PC-3 (cell line): ENCODE results near the gene UACA.

ENCODE experiments used
- CTCF ChIP-seq: fragments of 300-600 bp; sonication (generic); conservative IDR thresholded peaks from 2 replicates; pipeline ENCODE4 v1.5.1; 2017; ENCODE audit warnings: antibody characterized with exemption, low read depth, mild to moderate bottlenecking, low read length
- EZH2 ChIP-seq: fragments of 300-600 bp; sonication (generic); IDR thresholded peaks from one replicate; pipeline ENCODE4 v1.6.1; 2017; ENCODE audit warnings: antibody characterized with exemption, mild to moderate bottlenecking, low read length; ENCODE audit not compliant: unreplicated experiment

GRCh38 chr15:70757627-70758026, 5.7 kb downstream of the UACA start:
- TF ChIP-seq CTCF (no peak), EZH2 (no peak)
